Measurements from ENCODE around the gene LIPM.

Gene LIPM

GRCh38 chr10:88763441-88763840, 39.1 kb upstream of the LIPM start:
- no peak for TF ChIP-seq CTCF (IDR thresholded peaks at IDR 0.05; ENCODE audit: borderline replicate concordance, control extremely low read depth, extremely low read depth, insufficient read depth, missing control alignments)
- no peak for DNase-seq (ENCODE audit: low spot score)
- in situ Hi-C loops (cut with MboI; ENCODE audit: low sequenced_read_pairs, unreplicated experiment): no loop called here

GRCh38 chr10:88764110-88764509, 38.4 kb upstream of the LIPM start:
- DNase-seq (ENCODE audit: low spot score): no peak
- in situ Hi-C loops (cut with MboI; ENCODE audit: low sequenced_read_pairs, unreplicated experiment): no loop called here
- no peak for TF ChIP-seq CTCF (IDR thresholded peaks at IDR 0.05; ENCODE audit: borderline replicate concordance, control extremely low read depth, extremely low read depth, insufficient read depth, missing control alignments)

- no peak for DNase-seq (ENCODE audit: low spot score)
- in situ Hi-C loops (cut with MboI; ENCODE audit: low sequenced_read_pairs, unreplicated experiment): no loop called here
- TF ChIP-seq CTCF (IDR thresholded peaks at IDR 0.05; ENCODE audit: borderline replicate concordance, control extremely low read depth, extremely low read depth, insufficient read depth, missing control alignments): no peak
These were observed 36.7 kb upstream of the LIPM start for GRCh38 chr10:88765816-88766215.

GRCh38 chr10:88769384-88769783, 33.1 kb upstream of the LIPM start:
- no peak for DNase-seq (ENCODE audit: low spot score)
- in situ Hi-C loops (cut with MboI; ENCODE audit: low sequenced_read_pairs, unreplicated experiment): no loop called here
- TF ChIP-seq CTCF (IDR thresholded peaks at IDR 0.05; ENCODE audit: borderline replicate concordance, control extremely low read depth, extremely low read depth, insufficient read depth, missing control alignments): no peak

GRCh38 chr10:88781206-88781605, 21.3 kb upstream of the LIPM start:
- no peak for TF ChIP-seq CTCF (IDR thresholded peaks at IDR 0.05; ENCODE audit: borderline replicate concordance, control extremely low read depth, extremely low read depth, insufficient read depth, missing control alignments)
- DNase-seq (ENCODE audit: low spot score): no peak
- in situ Hi-C loops (cut with MboI; ENCODE audit: low sequenced_read_pairs, unreplicated experiment): no loop called here

- no peak for TF ChIP-seq CTCF (IDR thresholded peaks at IDR 0.05; ENCODE audit: borderline replicate concordance, control extremely low read depth, extremely low read depth, insufficient read depth, missing control alignments)
- in situ Hi-C loops (cut with MboI; ENCODE audit: low sequenced_read_pairs, unreplicated experiment): no loop called here
These were observed 20.3 kb upstream of the LIPM start for GRCh38 chr10:88782222-88782621.

GRCh38 chr10:88783724-88784123, 18.8 kb upstream of the LIPM start:
- DNase-seq (ENCODE audit: low spot score): no peak
- TF ChIP-seq CTCF (IDR thresholded peaks at IDR 0.05; ENCODE audit: borderline replicate concordance, control extremely low read depth, extremely low read depth, insufficient read depth, missing control alignments): no peak
- in situ Hi-C loops (cut with MboI; ENCODE audit: low sequenced_read_pairs, unreplicated experiment): no loop called here

More at GRCh38 chr10:88782222-88782621, 20.3 kb upstream of the LIPM start:
- DNase-seq (ENCODE audit: low spot score): no peak
